Fibroblast of lung (primary cell): Measurements from ENCODE around the gene GPR12.

Experiments
- CTCF ChIP-seq, 2 donors: IDR thresholded peaks in 1 of 2; conservative IDR thresholded peaks in 1 of 2; 1 replicate in 1 of 2; 2 replicates in 1 of 2; pipeline ENCODE4 v1.5.1; 2011 to 2012; ENCODE audit warnings: low read length in 2 of 2, control low read depth in 1 of 2, inconsistent platforms in 1 of 2, low read depth in 1 of 2, mild to moderate bottlenecking in 1 of 2
- EZH2 ChIP-seq: IDR thresholded peaks from 2 replicates; pipeline ENCODE4 v1.5.1; 2012; ENCODE audit warnings: low read length, control low read depth, mild to moderate bottlenecking; ENCODE audit errors: missing control alignments

GRCh38 chr13:26779321-26779720, 18.7 kb upstream of the GPR12 start:
- no peak for TF ChIP-seq CTCF (conservative IDR thresholded peaks at IDR 0.05 in 1 of 2, IDR thresholded peaks at IDR 0.05 in 1 of 2; ENCODE audit: low read depth in 1 of 2, low read length in 2 of 2)
- TF ChIP-seq EZH2 = no peak
